ENCODE results near the gene HHATL.

- TF ChIP-seq, protein P1, sequence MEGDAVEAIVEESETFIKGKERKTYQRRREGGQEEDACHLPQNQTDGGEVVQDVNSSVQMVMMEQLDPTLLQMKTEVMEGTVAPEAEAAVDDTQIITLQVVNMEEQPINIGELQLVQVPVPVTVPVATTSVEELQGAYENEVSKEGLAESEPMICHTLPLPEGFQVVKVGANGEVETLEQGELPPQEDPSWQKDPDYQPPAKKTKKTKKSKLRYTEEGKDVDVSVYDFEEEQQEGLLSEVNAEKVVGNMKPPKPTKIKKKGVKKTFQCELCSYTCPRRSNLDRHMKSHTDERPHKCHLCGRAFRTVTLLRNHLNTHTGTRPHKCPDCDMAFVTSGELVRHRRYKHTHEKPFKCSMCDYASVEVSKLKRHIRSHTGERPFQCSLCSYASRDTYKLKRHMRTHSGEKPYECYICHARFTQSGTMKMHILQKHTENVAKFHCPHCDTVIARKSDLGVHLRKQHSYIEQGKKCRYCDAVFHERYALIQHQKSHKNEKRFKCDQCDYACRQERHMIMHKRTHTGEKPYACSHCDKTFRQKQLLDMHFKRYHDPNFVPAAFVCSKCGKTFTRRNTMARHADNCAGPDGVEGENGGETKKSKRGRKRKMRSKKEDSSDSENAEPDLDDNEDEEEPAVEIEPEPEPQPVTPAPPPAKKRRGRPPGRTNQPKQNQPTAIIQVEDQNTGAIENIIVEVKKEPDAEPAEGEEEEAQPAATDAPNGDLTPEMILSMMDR (IDR thresholded peaks at IDR 0.05) = no peak
- no peak for TF ChIP-seq ZFX (IDR thresholded peaks at IDR 0.05; ENCODE audit: borderline replicate concordance)
Observed at GRCh38 chr3:42672515-42672914, 30.1 kb downstream of the HHATL start.
